ENCODE measurements around the gene DYNLT2B. TPM values are rescaled to one million over a fixed set of nuclear protein-coding genes. Genes with fewer than 3 reads are reported as not detected.
"Not testable (repeated sequence)": the region's sequence is repeated elsewhere in the genome, so short reads cannot be mapped to it uniquely, and the experiment has no call there.

DYNLT2B gene
- total RNA-seq, 2 donors from 2014 or later: 4.8 to 6.8 TPM

DNA sequence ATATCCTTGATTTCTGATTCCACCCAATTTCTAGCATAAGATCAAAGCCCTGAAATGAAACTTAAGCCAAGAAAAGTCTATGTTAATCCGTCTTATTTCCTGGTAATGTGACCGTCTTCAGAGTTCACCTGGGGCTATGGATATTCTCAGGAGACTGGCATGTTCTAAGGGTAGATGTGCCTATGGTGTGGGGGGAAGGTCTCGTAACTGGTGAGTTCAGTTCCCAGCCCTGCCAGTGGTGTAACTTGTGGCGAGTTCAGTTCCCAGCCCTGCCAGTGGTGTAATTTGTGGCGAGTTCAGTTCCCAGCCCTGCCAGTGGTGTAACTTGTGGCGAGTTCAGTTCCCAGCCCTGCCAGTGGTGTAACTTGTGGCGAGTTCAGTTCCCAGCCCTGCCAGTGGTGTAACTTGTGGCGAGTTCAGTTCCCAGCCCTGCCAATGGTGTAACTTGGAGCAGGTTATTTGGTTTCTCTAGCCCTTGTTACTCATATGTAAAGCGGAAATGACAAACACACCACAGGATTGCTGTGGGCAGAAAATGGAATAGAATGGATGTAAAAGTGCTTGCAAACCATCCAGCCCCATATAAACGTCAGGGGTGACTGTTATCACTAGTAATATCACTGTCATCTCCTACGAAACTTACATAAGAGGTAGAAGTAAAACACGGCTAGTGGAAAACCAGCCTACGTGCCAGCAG lies 71.3 kb downstream of the DYNLT2B start:
- peaks cover 12% of the 10 kb centered on the region for H3K4me1 Mint-ChIP-seq
- H3K4me3 Mint-ChIP-seq: no peak overlapping the region
- ATAC-seq (peak; percentile 84), DNase-seq (no peak)
- peaks cover 2% of the 10 kb centered on the region for H3K36me3 Mint-ChIP-seq (ENCODE audit: low read depth)
- peak overlapping the region; percentile 81 for H3K27ac Mint-ChIP-seq
- no peaks in the 10 kb centered on the region for H3K27me3 Mint-ChIP-seq
- H3K9me3 ChIP-seq (ENCODE audit: control insufficient read depth, low read length, poor library complexity, severe bottlenecking): no peaks in the 10 kb centered on the region

DNA sequence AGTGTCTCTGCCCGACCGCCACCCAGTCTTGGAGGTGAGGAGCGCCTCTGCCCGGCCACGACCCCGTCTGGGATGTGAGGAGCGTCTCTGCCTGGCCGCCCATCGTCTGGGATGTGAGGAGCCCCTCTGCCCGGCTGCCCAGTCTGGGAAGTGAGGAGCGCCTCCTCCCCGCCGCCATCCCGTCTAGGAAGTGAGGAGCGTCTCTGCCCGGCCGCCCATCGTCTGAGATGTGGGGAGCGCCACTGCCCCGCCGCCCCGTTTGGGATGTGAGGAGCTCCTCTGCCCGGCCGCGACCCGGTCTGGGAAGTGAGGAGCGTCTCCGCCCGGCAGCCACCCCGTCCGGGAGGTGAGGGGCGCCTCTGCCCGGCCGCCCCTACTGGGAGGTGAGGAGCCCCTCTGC lies 73.9 kb downstream of the DYNLT2B start:
- not testable (repeated sequence) for H3K27me3 Mint-ChIP-seq; H3K36me3 Mint-ChIP-seq (ENCODE audit: low read depth); H3K4me3 Mint-ChIP-seq; H3K9me3 ChIP-seq (ENCODE audit: control insufficient read depth, low read length, poor library complexity, severe bottlenecking); H3K4me1 Mint-ChIP-seq; ATAC-seq; H3K27ac Mint-ChIP-seq; DNase-seq

DNA sequence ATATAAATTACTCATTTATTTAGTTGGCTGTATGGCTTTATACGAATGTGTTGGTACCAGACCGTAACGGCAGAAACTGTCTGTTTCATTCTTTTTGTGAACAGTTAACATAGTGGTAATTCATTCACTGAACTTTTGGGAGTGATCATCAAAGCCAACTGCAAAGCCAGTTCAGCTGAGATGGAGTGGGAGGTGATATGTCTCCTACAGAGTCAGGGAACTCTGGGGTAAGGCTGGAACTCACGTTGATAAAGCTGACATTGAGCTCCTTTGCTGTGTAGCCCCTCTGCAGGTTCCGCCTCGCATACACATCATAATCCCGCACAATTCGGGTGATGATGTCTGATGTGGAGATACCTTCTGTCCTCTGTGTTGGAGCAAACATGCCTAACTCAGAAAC lies 76.3 kb downstream of the DYNLT2B start:
- H3K4me3 Mint-ChIP-seq: no peak overlapping the region
- no peaks in the 10 kb centered on the region for H3K27me3 Mint-ChIP-seq
- ATAC-seq (no peak), DNase-seq (no peak)
- H3K36me3 Mint-ChIP-seq (ENCODE audit: low read depth): peaks cover 8% of the 10 kb centered on the region
- peaks cover 2% of the 10 kb centered on the region for H3K4me1 Mint-ChIP-seq
- H3K27ac Mint-ChIP-seq: peak overlapping the region; percentile 37
- no peaks in the 10 kb centered on the region for H3K9me3 ChIP-seq (ENCODE audit: control insufficient read depth, low read length, poor library complexity, severe bottlenecking)

Other genes starting within 250 kb of the DYNLT2B start
- gene TFRC, start 236.2 kb downstream of the DYNLT2B start, total RNA-seq: 100 to 1,000 TPM; 218 to 221 TPM
- gene ZDHHC19, start 106.8 kb downstream of the DYNLT2B start, total RNA-seq: not detected
- gene SLC51A, start 101.7 kb downstream of the DYNLT2B start, total RNA-seq: not detected
- 10 to 100 TPM; 78.1 to 82.0 TPM for gene PCYT1A, start 30.5 kb downstream of the DYNLT2B start, total RNA-seq
- gene TM4SF19, start 20.1 kb upstream of the DYNLT2B start, total RNA-seq: not detected
- 10 to 100 TPM; 58.8 to 86.0 TPM for gene UBXN7, start 114.2 kb upstream of the DYNLT2B start, total RNA-seq
- gene RNF168, start 185.5 kb upstream of the DYNLT2B start, total RNA-seq: 10 to 100 TPM; 36.9 to 37.9 TPM
- gene SMCO1, start 197.1 kb upstream of the DYNLT2B start, total RNA-seq: not detected